Activated CD4-positive, CD25-positive, alpha-beta regulatory T cell treated with anti-CD3 and anti-CD28 coated beads, Interleukin-2, amount 50 U/mL, for 72 hours (primary cell): ENCODE results near the gene SOX13.
"Not testable (repeated sequence)": the region's sequence is repeated elsewhere in the genome, so short reads cannot be mapped to it uniquely, and the experiment has no call there.

Experiments used
- DNase-seq: peaks from one replicate; pipeline ENCODE4 v3.0.0; 2021

SOX13 gene

DNA sequence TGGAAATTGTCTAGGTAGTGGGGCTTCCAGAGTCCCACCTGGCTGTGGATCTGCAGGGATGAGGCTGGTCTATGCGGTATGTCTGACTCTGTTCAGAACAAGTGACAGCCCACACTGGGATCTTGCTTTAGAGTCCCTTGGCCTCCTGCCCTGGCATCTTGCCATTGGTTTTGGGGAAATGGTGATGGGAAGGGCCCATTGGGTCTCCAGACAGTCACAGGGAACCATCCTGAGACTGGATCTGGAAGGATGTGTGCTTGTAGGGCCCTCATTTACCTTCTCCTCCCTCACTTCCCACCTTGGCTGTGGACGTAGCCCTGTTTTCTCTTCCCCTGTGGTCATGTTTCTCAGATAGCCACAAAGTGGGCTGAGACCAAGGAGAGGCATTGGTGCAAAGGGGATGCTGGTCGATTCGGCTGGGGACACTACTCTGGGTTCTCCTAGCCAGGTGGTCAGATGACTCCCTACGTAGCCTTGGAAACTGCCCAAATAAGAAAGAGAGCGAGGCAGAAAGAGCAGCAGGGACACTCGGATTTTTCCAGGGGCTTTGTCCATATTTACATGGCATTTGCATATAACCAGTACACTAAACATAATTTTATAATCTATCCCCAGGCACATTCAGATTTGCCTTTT is 15.1 kb downstream of the SOX13 start:
- no peak for DNase-seq

DNA sequence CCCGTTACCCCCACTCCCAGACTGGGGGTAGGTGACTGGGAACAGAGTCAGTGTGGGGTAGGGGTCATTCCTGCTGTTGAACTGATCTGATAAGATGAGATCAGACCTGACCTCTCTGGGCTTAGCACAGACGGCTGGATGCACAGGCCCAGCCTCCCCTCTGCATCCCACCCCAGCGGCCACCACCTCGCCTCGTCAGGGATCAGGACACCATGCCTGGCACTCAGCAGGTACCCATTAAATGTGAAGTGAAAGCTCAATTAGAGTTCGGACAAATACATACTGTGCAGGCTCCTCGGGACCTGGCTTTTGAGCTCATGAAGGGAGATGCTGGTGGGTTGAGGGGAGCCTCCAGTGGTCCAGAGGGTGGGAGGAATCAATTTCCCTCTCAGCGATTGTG is 15.7 kb downstream of the SOX13 start:
- no peak for DNase-seq

DNA sequence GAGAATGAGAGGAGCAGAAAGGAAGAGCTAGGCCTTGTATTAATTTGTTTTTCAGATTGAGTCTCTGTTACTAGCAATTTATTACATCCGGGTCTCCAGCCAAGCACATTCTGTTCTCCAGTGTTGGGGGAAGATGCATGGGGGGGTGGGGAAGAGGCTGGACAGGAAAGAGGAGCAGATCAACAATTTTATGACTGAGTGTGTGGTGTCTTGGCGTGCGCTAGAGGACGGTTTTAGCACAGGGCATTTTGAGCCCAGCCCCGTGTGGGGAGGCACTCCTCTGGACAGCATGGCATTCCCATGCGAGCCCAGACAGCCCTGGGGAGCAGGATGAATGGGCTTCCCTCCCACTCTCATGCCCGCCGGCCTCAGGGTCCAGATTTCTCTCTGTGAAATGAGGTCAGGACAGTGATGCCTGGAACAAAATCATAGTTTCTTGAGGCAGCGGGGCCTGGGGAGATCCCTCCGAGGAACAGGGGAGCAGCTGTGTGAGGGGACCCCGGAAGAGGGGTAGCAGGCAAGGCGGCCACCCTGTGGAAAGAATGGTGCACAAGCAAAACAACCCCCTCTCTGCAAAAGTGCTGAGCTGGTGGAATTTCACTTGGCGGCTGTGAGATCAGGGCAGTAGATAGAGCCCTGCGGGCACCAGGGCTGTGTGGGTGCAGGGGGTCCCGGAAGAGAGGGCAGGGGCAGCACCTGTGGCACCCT is 16.3 kb downstream of the SOX13 start:
- no peak for DNase-seq

DNA sequence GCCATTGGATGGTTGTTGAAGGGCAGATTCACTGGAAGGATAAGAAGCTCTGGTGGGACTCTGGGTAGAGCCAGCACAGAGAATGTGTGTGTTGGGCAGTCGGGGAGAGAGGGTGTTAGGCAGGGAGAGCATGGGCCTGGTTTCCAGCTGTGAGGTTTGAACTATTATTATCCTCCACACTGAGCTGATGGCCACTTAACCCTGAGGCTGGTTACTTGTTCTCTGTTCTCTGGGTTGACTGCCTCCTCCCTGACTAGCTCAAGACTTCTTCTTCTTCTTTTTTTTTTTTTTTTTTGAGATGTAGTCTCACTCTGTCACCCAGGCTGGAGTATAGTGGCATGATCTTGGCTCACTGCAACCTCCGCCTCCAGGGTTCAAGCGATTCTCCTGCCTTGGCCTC is 17.2 kb downstream of the SOX13 start:
- DNase-seq: not testable (repeated sequence)

DNA sequence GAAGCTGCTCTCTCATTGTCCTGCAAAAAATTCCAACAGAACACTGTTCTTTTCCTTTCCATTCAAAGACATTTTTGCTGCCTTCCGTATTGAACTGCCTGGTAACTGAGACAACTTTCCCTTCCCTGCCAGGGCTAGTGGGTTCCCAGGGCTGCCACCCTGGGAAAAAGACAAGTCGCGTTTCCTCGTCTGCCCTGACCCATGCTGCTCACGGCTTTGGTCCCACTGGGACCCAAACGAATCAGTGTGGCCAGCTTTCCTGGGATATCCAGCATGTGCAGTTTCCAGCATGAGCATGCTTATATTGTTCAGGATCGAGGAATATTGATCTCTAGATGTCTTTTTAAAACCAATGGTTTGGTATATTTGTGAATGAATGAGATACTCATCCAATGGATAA is 18.2 kb downstream of the SOX13 start:
- DNase-seq: no peak

DNA sequence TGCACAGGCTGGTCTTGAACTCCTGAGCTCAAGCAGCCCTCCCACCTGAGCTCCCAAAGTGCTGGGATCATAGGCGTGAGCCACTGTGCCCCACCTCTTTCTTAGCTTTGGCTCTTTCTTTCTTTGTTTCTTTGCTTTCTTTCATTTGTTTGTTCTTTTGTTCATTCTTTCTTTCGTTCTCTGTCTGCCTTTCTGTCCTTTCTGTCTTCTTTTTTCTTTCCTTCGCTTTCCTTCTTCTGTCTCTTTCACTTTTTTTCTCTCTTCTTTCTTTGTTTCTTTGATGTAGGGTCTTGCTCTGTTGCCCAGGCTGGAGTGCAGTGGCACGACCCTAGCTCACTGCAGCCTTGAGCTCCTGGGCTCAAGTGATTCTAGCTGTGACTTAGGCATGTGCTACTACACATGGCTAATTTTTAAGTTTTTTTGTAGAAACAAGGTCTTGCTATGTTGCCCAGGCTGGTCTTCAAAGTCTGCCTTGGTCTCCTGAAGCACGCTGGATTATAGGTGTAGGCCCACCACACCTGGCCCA is 18.9 kb downstream of the SOX13 start:
- no peak for DNase-seq

DNA sequence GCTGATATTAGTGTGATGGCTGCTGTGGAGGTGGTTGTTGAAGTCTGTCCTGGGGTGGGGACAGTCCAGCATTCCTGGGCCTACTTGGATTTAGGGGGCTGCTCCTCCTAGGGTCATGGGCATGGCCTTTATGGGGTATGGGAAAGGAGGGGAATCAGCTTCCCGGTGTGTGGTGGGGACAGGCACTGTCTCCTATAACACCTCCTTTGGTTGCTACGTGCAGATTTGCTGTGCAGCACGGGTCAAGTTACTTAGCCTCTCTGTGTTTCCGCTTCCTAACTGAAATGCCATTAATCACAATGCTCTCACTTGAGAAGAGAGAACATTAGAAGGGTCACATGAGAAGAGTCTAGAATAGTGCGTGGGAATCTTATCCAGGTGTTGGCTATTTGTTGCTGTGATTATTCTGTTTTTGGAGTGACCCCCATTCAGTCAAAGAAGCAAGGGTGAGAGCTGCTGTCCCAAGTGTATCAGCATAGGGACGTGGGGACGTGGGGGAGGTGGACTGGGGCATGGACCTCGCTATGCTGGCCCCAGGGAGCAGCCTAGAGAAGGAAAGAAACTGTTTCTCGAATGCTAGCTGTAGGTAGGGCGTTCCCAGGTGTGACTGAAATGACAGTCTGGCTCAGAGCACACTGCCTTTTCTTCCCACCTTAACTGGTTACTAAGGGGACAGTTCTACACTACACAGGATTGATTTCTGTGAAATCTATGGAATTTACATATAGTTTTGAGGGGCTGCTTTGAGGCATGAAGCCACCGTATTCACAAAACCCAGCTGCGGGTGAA is 19.9 kb downstream of the SOX13 start:
- no peak for DNase-seq

DNA sequence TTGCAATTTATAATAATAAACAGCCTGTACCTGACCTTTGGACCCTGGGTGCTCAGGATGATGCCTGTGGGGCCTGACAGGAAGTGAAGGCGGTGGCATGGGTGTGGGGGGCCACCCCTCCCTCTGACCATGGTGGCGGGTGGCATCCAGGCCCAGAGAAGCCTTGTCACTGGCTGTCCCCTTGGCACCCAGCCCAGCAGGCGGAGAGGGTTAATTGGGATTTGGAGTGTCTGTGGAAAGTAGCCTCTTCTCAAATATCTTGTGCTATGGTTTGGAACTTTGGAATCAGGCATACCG is 20.5 kb downstream of the SOX13 start:
- no peak for DNase-seq

DNA sequence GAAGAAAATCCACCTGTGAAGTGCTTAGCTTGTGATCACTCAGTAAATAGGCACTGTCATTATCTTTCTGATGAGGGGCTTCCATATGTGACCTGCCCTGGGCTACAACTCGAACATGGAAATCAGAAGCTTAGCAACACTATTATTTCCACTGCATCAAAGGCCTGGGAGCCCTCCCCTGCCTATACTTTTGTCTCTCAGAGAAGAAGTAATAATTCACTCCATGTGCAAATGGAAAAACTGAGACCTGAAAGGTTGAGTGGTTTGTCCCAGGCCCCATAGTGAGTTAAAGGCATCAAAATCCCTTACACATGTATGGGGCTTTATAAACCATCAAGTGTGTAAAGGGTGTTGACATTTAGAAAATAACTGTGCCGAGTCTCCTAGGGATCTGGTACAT is 20.9 kb downstream of the SOX13 start:
- DNase-seq: no peak

DNA sequence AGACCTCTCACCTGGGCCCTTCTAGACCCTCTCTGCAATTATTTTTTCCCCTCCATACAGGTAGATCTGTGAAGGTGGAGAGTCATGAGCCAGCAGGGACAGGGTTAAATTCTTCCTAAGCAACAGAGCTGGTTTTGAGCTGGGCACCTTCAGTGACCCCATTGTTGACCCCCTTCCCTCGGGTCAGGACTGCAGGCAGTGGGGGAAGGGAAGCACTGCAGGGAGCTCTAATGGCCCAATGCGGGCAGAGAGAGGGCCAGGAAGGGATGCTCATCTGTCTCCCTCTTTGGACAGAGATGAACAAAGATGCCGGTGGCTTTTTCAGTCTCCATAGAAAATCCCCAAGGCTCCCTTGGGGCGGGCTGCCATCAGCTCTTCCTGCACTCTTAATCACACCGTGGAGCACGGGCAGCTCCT is 21.4 kb downstream of the SOX13 start:
- DNase-seq: no peak

DNA sequence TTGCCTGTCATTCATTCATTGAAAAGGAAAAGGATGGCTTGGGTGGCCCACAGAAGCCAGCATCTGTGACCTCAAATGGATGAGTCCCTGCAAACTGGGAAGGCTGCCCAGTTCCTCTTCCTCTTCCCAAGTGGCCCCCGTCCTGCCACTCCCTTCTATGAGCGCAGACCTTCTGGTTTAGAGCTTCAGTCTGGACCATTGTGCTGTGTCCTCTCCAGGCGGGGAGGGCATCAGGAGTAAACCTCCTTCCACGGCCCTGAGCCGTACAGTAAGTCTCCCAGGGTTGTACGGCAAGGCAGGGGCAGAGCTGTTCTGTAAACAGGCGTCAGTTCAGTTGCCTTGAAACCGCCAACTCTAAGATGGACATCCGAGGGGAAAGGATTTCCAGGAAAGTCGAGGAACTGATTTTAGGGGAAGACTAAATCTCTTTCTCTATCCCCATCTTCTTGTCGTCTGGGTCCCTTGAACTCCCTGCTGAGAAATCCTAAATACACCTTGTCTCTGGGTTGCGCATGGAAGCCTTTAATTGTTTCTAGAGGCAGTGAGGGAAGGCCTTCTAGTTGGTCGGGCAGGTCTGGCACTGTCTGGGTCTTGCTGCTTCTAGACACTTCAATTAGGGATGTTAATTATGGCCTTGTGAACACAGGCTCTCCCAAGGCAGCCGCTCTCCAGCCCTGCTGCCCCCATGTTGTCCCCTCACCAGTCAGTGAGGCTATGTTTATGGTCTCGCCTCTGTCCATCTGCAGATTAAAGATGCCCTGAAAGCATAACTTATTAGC is 22.1 kb downstream of the SOX13 start:
- no peak for DNase-seq

DNA sequence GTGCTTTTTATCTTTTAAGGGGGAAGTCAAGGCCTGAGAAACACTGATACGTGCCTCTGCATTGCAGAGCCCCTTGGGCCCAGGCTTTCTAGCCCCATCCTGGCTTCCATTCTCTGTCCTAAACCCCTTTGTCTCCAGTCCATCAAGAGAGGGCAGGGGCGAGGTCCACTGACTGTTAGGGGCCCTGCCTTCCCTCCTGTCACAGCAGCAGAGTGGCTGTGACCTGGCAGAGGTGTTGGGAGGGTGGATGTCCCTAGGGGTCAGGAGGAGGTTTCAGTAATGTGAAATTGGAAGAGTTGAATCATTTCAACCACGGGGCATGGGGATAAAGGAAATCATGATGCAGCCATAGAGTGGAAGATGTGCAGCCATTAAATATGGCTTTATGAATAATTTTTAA is 24.0 kb downstream of the SOX13 start:
- DNase-seq: no peak

DNA sequence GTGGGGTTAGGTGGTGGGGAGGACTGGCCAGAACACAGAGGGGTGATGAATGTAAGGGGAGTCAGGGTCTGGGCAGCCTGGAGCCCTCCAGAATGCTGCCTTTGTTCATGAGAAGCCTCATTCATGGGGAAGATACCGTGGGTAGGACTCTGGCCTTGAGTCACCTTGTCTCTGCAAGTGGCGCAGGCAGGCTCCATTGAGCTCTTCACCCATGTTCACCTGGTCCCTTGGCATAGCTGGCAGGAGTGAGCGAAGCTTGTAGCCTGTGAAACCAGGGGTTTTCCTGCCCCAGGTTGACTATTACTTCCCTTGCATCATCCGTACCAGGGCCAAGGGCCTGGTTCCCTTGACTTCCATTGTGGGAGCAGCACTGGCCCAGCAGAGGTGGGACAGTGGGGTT is 25.8 kb downstream of the SOX13 start:
- DNase-seq: no peak

DNA sequence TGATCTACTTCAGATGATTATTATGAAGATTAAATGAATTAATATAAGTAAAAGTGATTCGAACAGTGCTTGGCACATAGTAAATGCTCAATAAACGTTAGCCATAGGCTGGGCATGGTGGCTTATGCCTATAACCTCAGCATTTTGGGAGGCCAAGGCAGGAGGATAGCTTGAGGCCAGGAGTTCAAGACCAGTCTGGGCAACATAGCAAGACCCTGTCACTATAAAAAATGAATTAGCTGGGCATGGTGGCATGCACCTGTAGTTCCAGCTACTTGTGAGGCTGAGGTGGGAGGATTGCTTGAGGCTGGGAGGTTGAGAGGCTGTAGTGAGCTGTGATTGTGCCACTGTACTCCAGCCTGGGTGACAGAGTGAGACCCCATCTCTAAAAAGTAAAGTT is 26.8 kb downstream of the SOX13 start:
- not testable (repeated sequence) for DNase-seq

DNA sequence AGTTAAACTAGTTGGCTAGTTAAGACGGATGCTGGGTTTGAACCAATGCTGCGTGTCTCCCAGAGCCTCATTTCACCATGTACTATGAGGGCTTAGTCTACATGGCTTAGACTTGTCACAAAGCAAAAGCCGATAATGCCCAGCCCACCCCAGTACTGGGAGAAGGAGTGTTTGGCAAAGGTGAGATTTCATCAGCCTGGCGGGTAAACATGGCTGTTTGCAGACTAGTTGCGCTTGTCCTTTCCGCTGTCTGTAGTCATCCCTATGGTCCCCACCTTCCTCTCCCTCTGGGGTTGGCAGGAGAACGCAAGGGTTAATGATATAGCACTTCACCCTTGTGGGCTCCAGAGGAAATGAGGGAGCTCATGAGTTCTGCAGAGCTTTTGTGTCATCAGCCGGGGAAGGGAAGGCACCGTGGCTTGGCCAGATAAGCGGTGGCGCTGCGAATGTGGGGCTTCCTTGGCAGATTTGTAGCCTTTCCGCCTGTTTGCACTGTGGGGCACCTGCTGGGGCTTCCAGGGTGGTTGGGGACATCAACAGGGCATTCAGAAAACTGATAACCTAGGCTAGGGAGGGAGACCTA is 29.2 kb downstream of the SOX13 start:
- no peak for DNase-seq

DNA sequence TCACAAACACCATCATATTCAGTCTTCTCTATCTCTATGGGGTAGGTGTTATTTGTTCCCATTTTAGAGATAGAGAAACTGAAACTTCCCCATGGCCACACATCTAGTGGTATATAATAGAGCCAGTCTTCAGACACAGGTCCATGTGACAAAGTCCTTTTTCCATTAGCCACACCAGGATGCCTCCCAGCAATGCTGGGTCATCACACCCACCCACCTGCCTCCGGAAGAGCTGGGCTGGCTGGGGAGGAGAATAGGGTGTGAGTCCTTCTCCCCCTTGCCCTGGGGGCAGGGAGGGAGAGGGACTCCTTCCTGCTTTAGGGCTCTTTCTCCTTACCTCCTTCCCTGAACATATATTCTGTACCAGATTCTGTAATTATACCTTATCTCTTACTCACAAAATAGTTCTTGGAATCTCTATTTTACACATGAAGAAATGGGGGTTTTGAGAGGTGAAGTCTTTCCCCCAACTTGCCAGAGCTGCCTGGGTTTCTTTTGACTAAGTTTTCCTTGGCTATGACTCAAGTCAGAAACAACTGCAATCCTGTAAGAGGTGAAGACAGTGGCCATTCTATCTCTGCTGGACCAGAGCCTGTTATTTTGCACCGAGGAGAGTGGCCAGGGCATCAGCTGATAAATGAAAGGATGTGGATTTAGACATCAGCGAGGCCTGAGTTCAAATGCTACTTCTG is 30.0 kb downstream of the SOX13 start:
- no peak for DNase-seq

DNA sequence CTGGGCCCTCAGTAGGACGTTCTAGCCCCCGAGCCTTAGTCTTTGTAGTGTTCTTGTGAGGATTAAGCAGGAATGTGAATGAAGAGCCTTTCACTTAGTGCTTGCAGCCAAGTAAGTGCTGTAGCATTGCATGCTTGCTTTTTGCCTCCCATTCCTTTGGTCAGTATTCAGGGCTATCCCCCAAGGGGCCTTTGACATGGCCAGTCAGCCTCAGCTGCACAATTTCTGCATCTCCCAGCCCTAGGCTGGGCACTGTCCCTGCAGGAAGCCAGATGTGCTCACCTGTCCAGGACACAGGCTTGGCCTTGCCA is 30.5 kb downstream of the SOX13 start:
- DNase-seq: no peak

DNA sequence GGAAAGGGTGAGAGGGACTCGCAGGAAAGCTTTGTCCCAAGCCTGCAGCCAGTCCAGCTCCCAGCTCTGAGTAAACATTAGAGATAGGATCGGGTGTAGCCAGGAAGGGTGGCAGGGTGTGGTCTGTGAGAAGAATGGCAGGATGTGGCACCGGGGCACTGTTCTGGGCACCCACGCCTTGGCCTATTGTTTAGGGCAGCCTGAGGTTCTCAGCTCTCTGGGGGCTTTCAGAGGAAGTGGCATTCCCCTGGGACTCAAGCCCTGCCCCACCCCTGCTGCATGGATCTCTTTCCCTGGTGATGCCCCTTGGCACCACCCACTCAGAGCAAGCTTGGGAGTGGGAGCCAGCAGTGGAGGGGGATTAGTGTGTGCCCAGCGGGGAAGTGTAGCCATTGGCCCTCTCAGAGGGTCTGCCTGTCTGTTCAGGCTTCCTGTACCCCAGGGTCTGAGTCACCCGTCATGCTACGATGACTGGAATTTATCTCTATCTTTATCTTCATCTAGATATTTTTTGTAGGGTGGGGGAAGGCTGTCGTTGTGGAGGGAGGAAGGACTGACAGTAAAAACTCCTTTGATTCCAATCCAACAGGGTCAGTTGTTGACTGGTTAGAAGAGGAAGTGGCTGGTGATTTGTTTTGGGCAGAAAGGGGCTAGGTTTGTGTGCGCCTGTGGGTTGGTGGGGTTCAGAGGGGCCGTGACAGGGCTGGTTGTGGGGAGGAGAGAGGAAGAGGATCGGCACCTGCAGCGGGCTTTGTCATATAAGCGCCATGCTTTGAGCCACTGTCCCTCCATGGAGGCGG is 31.6 kb downstream of the SOX13 start:
- no peak for DNase-seq

DNA sequence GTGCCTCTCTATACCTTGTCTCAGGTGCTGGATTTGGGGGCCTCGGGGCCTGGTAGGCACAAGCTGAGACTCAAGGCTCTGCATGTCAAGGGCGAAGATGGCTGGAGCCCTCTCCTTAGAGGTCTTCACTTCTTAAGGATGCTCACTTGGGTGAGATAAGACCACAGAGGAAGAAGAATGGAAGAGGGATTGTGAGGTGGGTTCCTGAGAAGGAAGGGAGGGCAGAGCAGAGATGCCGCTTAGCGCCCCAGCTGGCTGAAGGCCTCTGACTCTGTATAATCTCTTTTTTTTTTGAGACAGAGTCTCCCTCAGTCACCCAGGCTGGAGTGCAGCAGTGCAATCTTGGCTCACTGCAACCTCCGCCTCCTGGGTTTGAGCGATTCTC is 32.2 kb downstream of the SOX13 start:
- DNase-seq: no peak

DNA sequence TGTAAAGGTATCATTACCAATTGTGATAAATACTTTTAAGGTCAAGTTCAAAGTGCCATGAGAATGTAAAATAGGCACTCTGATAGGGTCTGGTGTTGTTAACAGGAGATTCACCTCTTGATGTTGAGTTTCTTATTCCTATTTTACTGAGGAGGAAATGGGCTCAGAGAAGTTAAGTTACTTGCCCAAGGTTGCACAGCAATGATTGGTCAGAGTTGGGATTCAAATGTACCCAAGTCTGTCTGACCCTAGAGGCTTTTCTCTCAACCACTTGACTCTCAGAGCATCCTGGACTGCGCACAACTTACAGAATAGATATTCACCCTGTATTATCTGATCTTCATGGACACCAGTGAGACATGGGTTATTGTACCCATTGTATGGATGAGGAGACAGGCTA is 33.9 kb downstream of the SOX13 start:
- DNase-seq: no peak

DNA sequence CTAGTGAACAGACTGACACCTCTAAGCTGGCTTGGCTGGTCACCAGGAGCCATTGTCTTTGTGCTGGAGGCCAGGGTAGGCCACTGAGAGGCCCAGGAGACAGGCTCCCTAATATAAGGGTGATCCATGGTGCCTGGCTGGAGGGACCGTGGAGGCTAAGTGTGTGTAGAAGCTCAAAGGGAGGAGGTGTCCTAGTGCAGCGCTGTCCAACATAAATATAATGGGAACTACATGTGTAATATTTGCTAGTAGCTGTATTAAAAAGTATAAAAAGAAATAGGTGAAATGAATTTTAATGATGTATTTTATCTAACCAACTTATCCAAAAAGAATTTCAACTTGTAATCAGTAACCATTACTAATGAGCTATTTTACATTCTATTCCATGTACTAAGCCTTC is 35.0 kb downstream of the SOX13 start:
- no peak for DNase-seq
